Measurements from ENCODE around the gene NRXN3.

Gene NRXN3

GRCh38 chr14:78967111-78967809, 797.1 kb downstream of the NRXN3 start:
- no peak overlapping the region for H3K4me3 Mint-ChIP-seq
- no peak overlapping the region for H3K27ac Mint-ChIP-seq
- no peaks in the 10 kb centered on the region for H3K9me3 Mint-ChIP-seq
- no peaks in the 10 kb centered on the region for H3K4me1 Mint-ChIP-seq (ENCODE audit: low read depth)
- no peaks in the 10 kb centered on the region for H3K36me3 Mint-ChIP-seq (ENCODE audit: low read depth)
- no peak for DNase-seq (ENCODE audit: low spot score)
- no peaks in the 10 kb centered on the region for H3K27me3 Mint-ChIP-seq (ENCODE audit: low read depth)

DNA sequence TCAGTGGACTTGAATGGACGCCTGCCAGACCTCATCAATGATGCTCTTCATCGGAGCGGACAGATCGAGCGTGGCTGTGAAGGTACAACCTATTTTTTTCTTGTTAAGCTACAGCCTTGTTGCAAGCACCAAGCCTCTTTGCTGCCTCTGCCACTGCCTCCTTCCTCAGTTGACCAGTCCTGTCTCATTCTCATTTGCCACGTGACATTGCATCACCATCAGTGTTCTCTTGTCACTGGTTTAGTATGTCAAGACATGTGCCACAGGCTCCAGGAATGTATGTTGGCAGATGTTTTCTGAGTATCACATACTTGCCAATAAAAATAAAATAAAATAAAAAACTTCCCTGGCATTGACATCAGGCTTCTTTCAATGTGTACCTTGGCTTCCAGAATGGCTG, 798.1 kb downstream of the NRXN3 start:
- Mint-ChIP-seq H3K4me3 (no peak overlapping the region), H3K27me3 (ENCODE audit: low read depth) (no peaks in the 10 kb centered on the region), H3K4me1 (ENCODE audit: low read depth) (no peaks in the 10 kb centered on the region), H3K9me3 (no peaks in the 10 kb centered on the region), H3K27ac (no peak overlapping the region), H3K36me3 (ENCODE audit: low read depth) (no peaks in the 10 kb centered on the region)
- DNase-seq (ENCODE audit: low spot score), result no peak

DNA sequence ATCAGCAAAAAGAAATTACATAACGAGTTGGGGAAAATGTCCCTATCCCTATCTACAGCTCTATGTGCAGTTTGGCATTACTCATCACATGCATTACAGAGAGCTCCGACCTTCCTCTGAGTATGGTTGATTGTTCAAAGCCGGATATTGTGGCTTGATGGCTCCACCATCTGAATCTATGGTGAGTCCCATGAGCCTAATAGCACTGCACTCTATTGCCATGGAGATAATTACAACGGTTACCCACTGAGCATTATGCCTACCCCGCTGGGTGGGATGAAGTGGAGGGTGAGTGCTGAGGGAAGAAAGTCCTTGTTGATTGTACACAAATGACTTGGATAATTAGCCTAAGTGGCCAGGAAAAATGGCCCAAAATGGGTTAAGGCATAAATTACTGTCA, 800.5 kb downstream of the NRXN3 start:
- DNase-seq (ENCODE audit: low spot score), result no peak
- Mint-ChIP-seq H3K4me1 (ENCODE audit: low read depth) (no peaks in the 10 kb centered on the region), H3K36me3 (ENCODE audit: low read depth) (no peaks in the 10 kb centered on the region), H3K27me3 (ENCODE audit: low read depth) (no peaks in the 10 kb centered on the region), H3K9me3 (no peaks in the 10 kb centered on the region), H3K4me3 (no peak overlapping the region), H3K27ac (no peak overlapping the region)

- Mint-ChIP-seq H3K9me3 (no peaks in the 10 kb centered on the region), H3K36me3 (ENCODE audit: low read depth) (no peaks in the 10 kb centered on the region), H3K4me1 (ENCODE audit: low read depth) (no peaks in the 10 kb centered on the region), H3K27me3 (ENCODE audit: low read depth) (no peaks in the 10 kb centered on the region), H3K27ac (no peak overlapping the region), H3K4me3 (no peak overlapping the region)
- no peak for DNase-seq (ENCODE audit: low spot score)
Observed at GRCh38 chr14:78972440-78972839, 802.3 kb downstream of the NRXN3 start.

GRCh38 chr14:78974691-78975090, 804.5 kb downstream of the NRXN3 start:
- DNase-seq (ENCODE audit: low spot score), result no peak
- H3K27me3 Mint-ChIP-seq (ENCODE audit: low read depth), result no peaks in the 10 kb centered on the region
- no peaks in the 10 kb centered on the region for H3K36me3 Mint-ChIP-seq (ENCODE audit: low read depth)
- H3K9me3 Mint-ChIP-seq, result no peaks in the 10 kb centered on the region
- no peak overlapping the region for H3K4me3 Mint-ChIP-seq
- no peaks in the 10 kb centered on the region for H3K4me1 Mint-ChIP-seq (ENCODE audit: low read depth)
- no peak overlapping the region for H3K27ac Mint-ChIP-seq

- Mint-ChIP-seq H3K4me1 (ENCODE audit: low read depth) (no peaks in the 10 kb centered on the region), H3K27ac (no peak overlapping the region), H3K27me3 (ENCODE audit: low read depth) (no peaks in the 10 kb centered on the region), H3K9me3 (no peaks in the 10 kb centered on the region), H3K4me3 (no peak overlapping the region), H3K36me3 (ENCODE audit: low read depth) (no peaks in the 10 kb centered on the region)
- no peak for DNase-seq (ENCODE audit: low spot score)
Observed at GRCh38 chr14:78975734-78976133, 805.6 kb downstream of the NRXN3 start.

DNA sequence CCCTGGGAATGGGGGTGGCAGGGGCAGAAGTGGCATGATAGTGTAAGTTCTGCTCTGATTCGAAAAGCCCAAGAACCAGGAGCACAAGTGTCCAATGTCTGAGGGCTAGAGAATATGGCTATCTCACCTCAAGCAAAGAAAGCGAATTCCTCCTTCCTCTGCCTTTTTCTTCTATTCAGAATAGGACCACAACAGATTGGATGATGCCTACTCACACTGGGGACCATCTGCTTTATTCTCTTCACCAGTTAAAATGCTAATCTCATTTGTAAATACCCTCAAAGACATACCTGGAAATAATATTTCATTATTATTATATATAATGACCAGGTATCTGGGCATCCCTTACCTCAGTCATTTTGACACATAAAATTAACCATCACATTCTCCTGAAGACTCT, 808.7 kb downstream of the NRXN3 start:
- Mint-ChIP-seq H3K36me3 (ENCODE audit: low read depth) (no peaks in the 10 kb centered on the region), H3K27me3 (ENCODE audit: low read depth) (no peaks in the 10 kb centered on the region)

DNA sequence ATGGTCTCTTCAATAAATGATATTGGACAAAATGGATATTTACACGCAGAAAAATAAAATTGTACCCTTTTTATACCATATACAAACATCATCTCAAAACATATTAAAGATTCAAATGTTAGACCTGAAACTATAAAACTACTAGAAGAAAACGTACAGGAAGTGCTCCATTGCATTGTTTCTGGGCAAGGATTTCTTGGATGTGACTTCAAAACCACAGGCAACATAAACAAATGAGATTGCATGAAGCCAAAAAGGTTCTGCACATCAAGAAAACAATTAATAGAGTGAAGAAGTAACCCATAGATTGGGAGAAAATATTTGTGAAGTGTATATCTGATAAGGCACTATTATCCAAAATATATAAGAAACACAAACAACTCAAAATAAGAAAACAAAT, 812.4 kb downstream of the NRXN3 start:
- Mint-ChIP-seq H3K9me3 (no peaks in the 10 kb centered on the region), H3K4me1 (ENCODE audit: low read depth) (no peaks in the 10 kb centered on the region), H3K4me3 (no peak overlapping the region), H3K27ac (no peak overlapping the region), H3K27me3 (ENCODE audit: low read depth) (no peaks in the 10 kb centered on the region), H3K36me3 (ENCODE audit: low read depth) (no peaks in the 10 kb centered on the region)
- DNase-seq (ENCODE audit: low spot score), result no peak

More for the DNA sequence above, 808.7 kb downstream of the NRXN3 start:
- Mint-ChIP-seq H3K4me1 (ENCODE audit: low read depth) (no peaks in the 10 kb centered on the region), H3K4me3 (no peak overlapping the region), H3K27ac (no peak overlapping the region), H3K9me3 (no peaks in the 10 kb centered on the region)
- no peak for DNase-seq (ENCODE audit: low spot score)

GRCh38 chr14:78983126-78983525, 813.0 kb downstream of the NRXN3 start:
- Mint-ChIP-seq H3K4me3 (no peak overlapping the region), H3K27ac (no peak overlapping the region), H3K27me3 (ENCODE audit: low read depth) (no peaks in the 10 kb centered on the region), H3K36me3 (ENCODE audit: low read depth) (no peaks in the 10 kb centered on the region), H3K9me3 (no peaks in the 10 kb centered on the region), H3K4me1 (ENCODE audit: low read depth) (no peaks in the 10 kb centered on the region)
- no peak for DNase-seq (ENCODE audit: low spot score)

DNA sequence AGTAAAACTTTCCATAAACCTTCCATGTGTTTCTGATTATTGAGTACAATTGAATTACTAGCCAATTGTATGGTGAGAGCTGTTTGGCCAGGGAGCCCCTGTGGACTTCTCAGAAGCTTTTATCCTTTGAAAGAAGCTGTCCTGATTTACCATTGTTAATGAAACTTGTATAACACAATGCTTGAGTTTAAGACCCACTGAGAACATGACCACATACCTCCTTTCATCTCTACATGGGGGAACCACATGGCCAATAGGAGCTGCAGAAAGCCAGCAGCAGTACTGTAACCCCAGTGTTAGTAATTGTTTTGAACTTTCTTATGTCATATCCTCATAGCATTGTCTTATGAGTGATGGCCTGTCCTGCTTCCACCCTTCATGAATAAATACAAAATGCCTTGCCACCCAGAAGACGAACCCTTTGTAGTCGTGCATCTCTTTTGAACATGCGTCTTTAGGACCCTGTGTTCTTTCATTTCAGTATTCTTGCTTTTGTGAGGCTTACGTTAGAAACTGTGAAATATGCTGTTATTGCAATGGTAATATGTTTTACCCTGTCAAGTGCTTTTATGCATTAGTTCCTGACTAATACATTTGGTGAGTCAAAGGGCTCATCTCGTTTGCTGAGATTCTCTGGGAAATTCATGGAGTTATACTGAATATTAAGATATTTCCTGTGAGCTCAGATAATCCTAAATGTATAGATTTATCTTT, 815.7 kb downstream of the NRXN3 start:
- no peaks in the 10 kb centered on the region for H3K36me3 Mint-ChIP-seq (ENCODE audit: low read depth)
- H3K27me3 Mint-ChIP-seq (ENCODE audit: low read depth), result no peaks in the 10 kb centered on the region
- H3K4me1 Mint-ChIP-seq (ENCODE audit: low read depth), result no peaks in the 10 kb centered on the region
- no peak for DNase-seq (ENCODE audit: low spot score)
- H3K4me3 Mint-ChIP-seq, result no peak overlapping the region
- H3K27ac Mint-ChIP-seq, result no peak overlapping the region
- H3K9me3 Mint-ChIP-seq, result no peaks in the 10 kb centered on the region

GRCh38 chr14:78986989-78987388, 816.8 kb downstream of the NRXN3 start:
- no peaks in the 10 kb centered on the region for H3K36me3 Mint-ChIP-seq (ENCODE audit: low read depth)
- no peak overlapping the region for H3K4me3 Mint-ChIP-seq
- DNase-seq (ENCODE audit: low spot score), result no peak
- H3K9me3 Mint-ChIP-seq, result no peaks in the 10 kb centered on the region
- H3K27me3 Mint-ChIP-seq (ENCODE audit: low read depth), result no peaks in the 10 kb centered on the region
- H3K27ac Mint-ChIP-seq, result no peak overlapping the region
- no peaks in the 10 kb centered on the region for H3K4me1 Mint-ChIP-seq (ENCODE audit: low read depth)

DNA sequence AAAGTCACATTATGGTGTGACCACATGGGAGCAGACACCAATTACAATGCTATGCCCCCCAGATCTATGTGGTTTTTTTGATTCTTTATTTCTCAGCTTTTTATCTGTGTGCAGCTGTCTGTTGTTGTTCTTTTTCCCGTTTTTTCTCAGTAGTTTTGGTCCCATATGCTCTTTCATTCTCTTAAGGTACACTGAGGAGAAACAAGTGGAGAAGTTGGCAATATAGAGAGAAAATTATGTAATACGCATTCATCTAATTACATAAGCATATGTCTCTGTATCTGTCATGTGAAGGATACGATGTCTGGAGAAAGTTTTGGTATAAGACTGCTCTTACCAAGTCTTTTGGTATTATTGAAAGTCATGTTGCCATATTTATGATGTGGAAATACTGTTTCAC, 819.0 kb downstream of the NRXN3 start:
- Mint-ChIP-seq H3K9me3 (no peaks in the 10 kb centered on the region), H3K36me3 (ENCODE audit: low read depth) (no peaks in the 10 kb centered on the region), H3K27ac (no peak overlapping the region), H3K4me3 (no peak overlapping the region), H3K27me3 (ENCODE audit: low read depth) (no peaks in the 10 kb centered on the region), H3K4me1 (ENCODE audit: low read depth) (no peaks in the 10 kb centered on the region)
- DNase-seq (ENCODE audit: low spot score), result no peak

DNA sequence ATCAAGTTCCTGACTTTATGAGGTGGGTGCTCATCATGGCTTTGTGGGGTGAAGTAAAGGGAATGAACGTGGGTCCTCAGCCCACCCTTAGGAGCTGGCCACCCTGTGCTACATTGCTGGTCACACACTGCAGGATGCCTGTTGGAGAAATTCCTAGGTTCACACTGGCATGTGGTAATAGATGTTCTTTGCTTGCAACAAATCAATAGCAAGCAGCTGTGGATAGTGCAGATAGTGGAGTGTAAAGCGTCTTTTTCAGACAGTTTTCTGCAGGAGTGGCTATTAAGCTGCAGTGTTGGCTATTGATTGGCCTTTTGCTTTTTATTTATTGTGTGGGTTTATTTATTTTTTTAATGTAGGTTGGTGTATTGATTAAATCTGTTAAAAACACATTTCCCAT, 822.7 kb downstream of the NRXN3 start:
- Mint-ChIP-seq H3K27ac (no peak overlapping the region), H3K36me3 (ENCODE audit: low read depth) (no peaks in the 10 kb centered on the region), H3K9me3 (no peaks in the 10 kb centered on the region), H3K4me3 (no peak overlapping the region), H3K4me1 (ENCODE audit: low read depth) (no peaks in the 10 kb centered on the region), H3K27me3 (ENCODE audit: low read depth) (no peaks in the 10 kb centered on the region)
- no peak for DNase-seq (ENCODE audit: low spot score)

DNA sequence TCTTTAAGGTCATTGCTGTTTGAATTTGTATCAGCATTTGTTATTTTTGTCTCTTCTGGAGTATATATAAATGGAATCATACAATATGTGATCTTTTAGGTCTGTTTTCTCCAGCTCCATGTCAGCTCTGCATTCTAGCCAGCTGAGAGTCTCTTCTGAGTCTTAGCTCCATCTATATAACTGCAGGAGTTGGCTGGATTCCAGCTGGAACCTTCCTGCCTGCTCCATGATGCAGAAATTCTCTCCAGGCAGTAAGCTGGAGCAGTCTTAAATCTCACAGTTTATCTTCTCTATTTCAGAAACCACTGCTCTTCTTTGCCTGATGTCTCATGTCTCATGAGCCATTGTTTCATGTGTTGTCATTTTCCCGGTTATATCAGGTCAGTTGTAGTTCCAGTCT, 827.6 kb downstream of the NRXN3 start:
- Mint-ChIP-seq H3K27me3 (ENCODE audit: low read depth) (no peaks in the 10 kb centered on the region), H3K36me3 (ENCODE audit: low read depth) (no peaks in the 10 kb centered on the region), H3K9me3 (no peaks in the 10 kb centered on the region), H3K4me3 (no peak overlapping the region), H3K4me1 (ENCODE audit: low read depth) (no peaks in the 10 kb centered on the region), H3K27ac (no peak overlapping the region)
- no peak for DNase-seq (ENCODE audit: low spot score)

DNA sequence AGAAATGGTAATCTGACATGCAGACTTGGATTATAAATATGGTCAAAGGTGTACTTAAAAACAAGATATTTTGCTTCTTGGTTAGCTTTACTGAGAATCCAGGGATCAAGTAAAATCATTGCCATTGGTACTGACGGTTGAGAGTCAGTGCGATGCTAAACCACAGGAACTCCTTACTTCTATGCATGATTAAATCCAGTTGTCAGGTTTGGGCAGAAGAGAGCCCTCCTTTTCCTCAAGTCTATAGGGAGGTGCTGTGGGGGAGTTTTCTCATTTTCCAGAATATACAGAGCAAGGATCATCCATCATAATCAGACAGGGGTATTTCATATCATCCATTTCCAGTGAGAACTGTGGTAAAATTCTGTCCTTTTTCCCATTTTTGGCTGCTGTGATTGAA, 839.1 kb downstream of the NRXN3 start:
- no peak overlapping the region for H3K27ac Mint-ChIP-seq
- no peaks in the 10 kb centered on the region for H3K36me3 Mint-ChIP-seq (ENCODE audit: low read depth)
- H3K4me3 Mint-ChIP-seq, result no peak overlapping the region
- DNase-seq (ENCODE audit: low spot score), result no peak
- no peaks in the 10 kb centered on the region for H3K4me1 Mint-ChIP-seq (ENCODE audit: low read depth)
- no peaks in the 10 kb centered on the region for H3K9me3 Mint-ChIP-seq
- H3K27me3 Mint-ChIP-seq (ENCODE audit: low read depth), result no peaks in the 10 kb centered on the region
